ENCODE results near the gene TASL.

DNA sequence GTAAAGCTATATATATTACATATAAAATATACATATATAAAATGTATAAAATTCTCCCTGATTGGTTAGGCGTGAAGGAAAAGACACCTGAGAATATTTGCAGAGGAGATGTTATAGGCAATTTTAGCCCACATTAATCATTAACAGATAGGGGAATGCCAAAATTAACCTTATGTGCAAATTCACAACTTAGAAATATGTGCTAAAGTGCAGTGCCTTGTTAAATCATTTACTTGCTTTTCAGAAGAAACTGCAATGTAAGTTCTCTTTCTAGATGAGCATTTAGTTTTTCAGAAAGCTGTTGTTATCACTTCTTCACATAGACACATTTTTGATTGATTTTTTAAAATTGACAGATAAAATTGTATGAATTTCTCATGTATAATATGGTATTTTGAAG lies 5.6 kb downstream of the TASL start:
- TF ChIP-seq, protein P1, sequence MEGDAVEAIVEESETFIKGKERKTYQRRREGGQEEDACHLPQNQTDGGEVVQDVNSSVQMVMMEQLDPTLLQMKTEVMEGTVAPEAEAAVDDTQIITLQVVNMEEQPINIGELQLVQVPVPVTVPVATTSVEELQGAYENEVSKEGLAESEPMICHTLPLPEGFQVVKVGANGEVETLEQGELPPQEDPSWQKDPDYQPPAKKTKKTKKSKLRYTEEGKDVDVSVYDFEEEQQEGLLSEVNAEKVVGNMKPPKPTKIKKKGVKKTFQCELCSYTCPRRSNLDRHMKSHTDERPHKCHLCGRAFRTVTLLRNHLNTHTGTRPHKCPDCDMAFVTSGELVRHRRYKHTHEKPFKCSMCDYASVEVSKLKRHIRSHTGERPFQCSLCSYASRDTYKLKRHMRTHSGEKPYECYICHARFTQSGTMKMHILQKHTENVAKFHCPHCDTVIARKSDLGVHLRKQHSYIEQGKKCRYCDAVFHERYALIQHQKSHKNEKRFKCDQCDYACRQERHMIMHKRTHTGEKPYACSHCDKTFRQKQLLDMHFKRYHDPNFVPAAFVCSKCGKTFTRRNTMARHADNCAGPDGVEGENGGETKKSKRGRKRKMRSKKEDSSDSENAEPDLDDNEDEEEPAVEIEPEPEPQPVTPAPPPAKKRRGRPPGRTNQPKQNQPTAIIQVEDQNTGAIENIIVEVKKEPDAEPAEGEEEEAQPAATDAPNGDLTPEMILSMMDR (conservative IDR thresholded peaks at IDR 0.05 in 1 of 2, IDR thresholded peaks at IDR 0.05 in 1 of 2; ENCODE audit: low read depth in 1 of 2, low read length in 2 of 2): no peak
- TF ChIP-seq EZH2 (IDR thresholded peaks at IDR 0.05; ENCODE audit: low read length, missing control alignments): no peak
